ENCODE data around the gene AGO4. TPM values are rescaled to one million over a fixed set of nuclear protein-coding genes. Genes with fewer than 3 reads are reported as not detected.

The AGO4 gene
- total and polyA plus RNA-seq, 2 of the 4 experiments (the other 2 are of a cell fraction), result 8.2 to 9.2 TPM

- Histone ChIP-seq H2AK5ac (ENCODE audit: low read depth, low read length) (no peak overlapping the region), H3K79me1 (ENCODE audit: low read depth in 1 of 2, low read length in 2 of 2) (peaks cover 18 to 37% of the 10 kb centered on the region in 2 experiments), H3K18ac (ENCODE audit: low read depth, low read length) (no peak overlapping the region), H3K4me3 (ENCODE audit: insufficient read depth, low read depth, low read length) (no peak overlapping the region), H3K36me3 (ENCODE audit: control insufficient read depth, insufficient read depth, low read length) (no peaks in the 10 kb centered on the region), H2BK15ac (ENCODE audit: low read depth, low read length) (no peak overlapping the region), H3K27ac (ENCODE audit: insufficient read depth, low read length) (no peak overlapping the region), H4K91ac (ENCODE audit: insufficient read depth, low read depth, low read length) (no peak overlapping the region), H3K9me3 (ENCODE audit: control insufficient read depth, insufficient read depth, low read length) (no peaks in the 10 kb centered on the region), H3K9me1 (ENCODE audit: insufficient read depth, low read length) (peaks cover 11% of the 10 kb centered on the region), H2AFZ (replicated peaks; ENCODE audit: low read length, poor library complexity) (no peak overlapping the region), H2AK9ac (replicated peaks; ENCODE audit: low read depth, low read length, poor library complexity) (no peak overlapping the region), H4K20me1 (ENCODE audit: insufficient read depth, low read length) (peaks cover 28% of the 10 kb centered on the region), H3K4me2 (ENCODE audit: low read depth, low read length) (no peak overlapping the region), H2BK120ac (ENCODE audit: low read depth, low read length) (no peak overlapping the region), H2BK20ac (ENCODE audit: low read depth, low read length) (no peak overlapping the region), H4K5ac (ENCODE audit: low read depth, low read length) (no peak overlapping the region), H3K27me3 (ENCODE audit: control insufficient read depth, insufficient read depth, low read length) (no peaks in the 10 kb centered on the region; the same call in 1 of the 2 replicates), H4K8ac (ENCODE audit: low read depth in 2 of 2, low read length in 2 of 2) (no peak overlapping the region), H3K4me1 (ENCODE audit: control insufficient read depth, insufficient read depth, low read length) (peaks cover 12% of the 10 kb centered on the region), H2BK5ac (ENCODE audit: low read depth, low read length, poor library complexity, severe bottlenecking) (no peak overlapping the region), H3K56ac (ENCODE audit: extremely low read depth, insufficient read depth, low read length) (no peak overlapping the region), H3K9ac (ENCODE audit: low read depth, low read length) (no peak overlapping the region), H3K4ac (ENCODE audit: low read depth, low read length) (no peak overlapping the region), H3K14ac (replicated peaks; ENCODE audit: low read depth, low read length) (no peak overlapping the region), H3K23ac (ENCODE audit: low read depth, low read length) (no peak overlapping the region)
- ChIA-PET CTCF (no interaction called here), POLR2A (ENCODE audit: unreplicated experiment) (no interaction called here)
- no peak for TF ChIP-seq CEBPB (IDR thresholded peaks at IDR 0.05; ENCODE audit: low read depth, low read length)
- no peak for TF ChIP-seq FOS (IDR thresholded peaks at IDR 0.05; ENCODE audit: low read depth, low read length)
- TF ChIP-seq POLR2A (IDR thresholded peaks at IDR 0.05; ENCODE audit: low read depth, low read length), result no peak
- TF ChIP-seq MXI1 (IDR thresholded peaks at IDR 0.05; ENCODE audit: borderline replicate concordance, low read depth, low read length), result no peak
- TF ChIP-seq SMC3 (IDR thresholded peaks at IDR 0.05; ENCODE audit: low read depth, low read length), result no peak
- TF ChIP-seq MAZ (IDR thresholded peaks at IDR 0.05; ENCODE audit: borderline replicate concordance, low read depth, low read length), result no peak
- TF ChIP-seq CTCF (conservative IDR thresholded peaks at IDR 0.05; ENCODE audit: low read depth, low read length), result no peak
- no peak for TF ChIP-seq CHD1 (IDR thresholded peaks at IDR 0.05; ENCODE audit: low read depth, low read length)
- DNase-seq, result peak; percentile 7
- in situ Hi-C loops (cut with MboI; ENCODE audit: low sequenced_read_pairs), result no loop called here
- intact Hi-C loops (cut with micrococcal nuclease), result no loop called here
- BruUV-seq (replicated peaks), result no TSS peak
- dilution Hi-C loops (cut with HindIII; ENCODE audit: low sequenced_read_pairs, unreplicated experiment), result no loop called here
- ATAC-seq (ENCODE audit: low read depth), result no peak
- 38% methylated on average over 3 of the region's 4 CpGs; no CpG with 5 or more reads in 1 of the 2 experiments for WGBS, 2 experiments (ENCODE audit: extremely low coverage in 2 of 2, insufficient read length in 1 of 2)
Observed at GRCh38 chr1:35881850-35882273, 74.0 kb downstream of the AGO4 start.

Measured in IMR-90 (cell line).